Calu3 (cell line): ENCODE results near the gene APOBEC3C. TPM values are rescaled to one million over a fixed set of nuclear protein-coding genes. Genes with fewer than 3 reads are reported as not detected.
"Not testable (repeated sequence)": the region's sequence is repeated elsewhere in the genome, so short reads cannot be mapped to it uniquely, and the experiment has no call there.

Experiments used
- BruUV-seq: library from RNA; stranded (reverse); fragments of 400-500 nt; replicated peaks from 2 replicates; lab custom pipeline; 2021; lab: Mats Ljungman, UMichigan
- CTCF ChIA-PET: fragments of 300-600 bp; sonication (Branson Sonifier 250); formaldehyde crosslinking; loops from one replicate; lab custom pipeline; 2022; ENCODE audit warnings: antibody characterized with exemption; lab: Charles Lee
- DNase-seq: peaks from one replicate; pipeline ENCODE4 v3.0.0; 2022
- H3K27ac Mint-ChIP-seq: one replicate; pipeline ENCODE4 v1.8.0; 2022; ENCODE audit warnings: mixed read lengths; ENCODE audit not compliant: unreplicated experiment
- H3K27me3 Mint-ChIP-seq: one replicate; pipeline ENCODE4 v1.8.0; 2022; ENCODE audit warnings: mixed read lengths; ENCODE audit not compliant: unreplicated experiment
- H3K36me3 Mint-ChIP-seq: one replicate; pipeline ENCODE4 v1.8.0; 2022; ENCODE audit warnings: mild to moderate bottlenecking, moderate library complexity, mixed read lengths; ENCODE audit not compliant: insufficient read depth, unreplicated experiment
- H3K4me1 Mint-ChIP-seq: one replicate; pipeline ENCODE4 v1.8.0; 2022; ENCODE audit warnings: mild to moderate bottlenecking, low read depth, mixed read lengths; ENCODE audit not compliant: unreplicated experiment
- H3K4me3 Mint-ChIP-seq: one replicate; pipeline ENCODE4 v1.8.0; 2022; ENCODE audit warnings: mild to moderate bottlenecking, low read depth, moderate library complexity, mixed read lengths; ENCODE audit not compliant: unreplicated experiment
- H3K9me3 Mint-ChIP-seq: one replicate; pipeline ENCODE4 v1.8.0; 2022; ENCODE audit warnings: low read depth, mixed read lengths; ENCODE audit not compliant: unreplicated experiment
- CTCF ChIP-seq: fragments of 200-600 bp; IDR thresholded peaks from one replicate; pipeline ENCODE4 v1.8.0; 2022; ENCODE audit warnings: antibody characterized with exemption; ENCODE audit not compliant: unreplicated experiment
- intact Hi-C: fragments of 100-400 bp; cut with micrococcal nuclease; formaldehyde crosslinking; loops from one replicate; pipeline ENCODE4 v1.10.0; 2022; ENCODE audit not compliant: unreplicated experiment
- total RNA-seq: library from RNA; stranded (reverse); gene quantifications from 2 replicates; pipeline ENCODE4 v1.2.3, GENCODE V29; 2022

APOBEC3C gene
- total RNA-seq, 1 experiment from 2014 or later = 22.2 TPM

GRCh38 chr22:39039306-39040126, 25.5 kb downstream of the APOBEC3C start:
- H3K4me1 Mint-ChIP-seq = no peaks in the 10 kb centered on the region
- no peaks in the 10 kb centered on the region for H3K27me3 Mint-ChIP-seq
- H3K27ac Mint-ChIP-seq = no peak overlapping the region
- peaks cover 12% of the 10 kb centered on the region for H3K36me3 Mint-ChIP-seq
- H3K4me3 Mint-ChIP-seq = peak overlapping the region; percentile 87
- H3K9me3 Mint-ChIP-seq = no peaks in the 10 kb centered on the region
- no peak for DNase-seq
- no TSS peak for BruUV-seq
- CTCF ChIA-PET = no interaction called here
- intact Hi-C loops = no loop called here
- TF ChIP-seq CTCF = no peak

- H3K9me3 Mint-ChIP-seq, BruUV-seq, H3K27me3 Mint-ChIP-seq, DNase-seq, H3K27ac Mint-ChIP-seq, intact Hi-C loops, H3K4me1 Mint-ChIP-seq, CTCF ChIA-PET: not testable (repeated sequence)
- H3K36me3 Mint-ChIP-seq = peaks cover 12% of the 10 kb centered on the region
- peak overlapping the region; percentile 87 for H3K4me3 Mint-ChIP-seq
Measured at GRCh38 chr22:39040155-39040537, 26.1 kb downstream of the APOBEC3C start.

- H3K9me3 Mint-ChIP-seq, CTCF ChIA-PET, H3K27me3 Mint-ChIP-seq, intact Hi-C loops, BruUV-seq, H3K4me1 Mint-ChIP-seq: not testable (repeated sequence)
- DNase-seq = peak; percentile 64
- Mint-ChIP-seq H3K27ac (peak within 1 kb of the TSS; percentile 67), H3K36me3 (peaks cover 12% of the 10 kb centered on the region), H3K4me3 (peak within 1 kb of the TSS; percentile 87)
Measured at GRCh38 chr22:39040538-39041296, 26.7 kb downstream of the APOBEC3C start, which contains the start of gene APOBEC3F. TSS of gene APOBEC3F (plus strand) at chr22:39040864. CDS start at chr22:39040961, 97 bp downstream.

- CTCF ChIA-PET = interaction anchor here (0.5 kb wide), 1 partner anchor 356 kb away, joined by 3 read pairs; no protein-coding TSS in a partner anchor
- Mint-ChIP-seq H3K4me3 (peak overlapping the region; percentile 87), H3K27ac (peak overlapping the region; percentile 67), H3K4me1 (no peaks in the 10 kb centered on the region), H3K9me3 (no peaks in the 10 kb centered on the region), H3K36me3 (peaks cover 22% of the 10 kb centered on the region), H3K27me3 (no peaks in the 10 kb centered on the region)
- no peak for DNase-seq
- BruUV-seq = TSS peak; percentile 66
- no peak for TF ChIP-seq CTCF
- intact Hi-C loops = no loop called here
Measured at GRCh38 chr22:39041908-39042307, 27.9 kb downstream of the APOBEC3C start.

- H3K27ac Mint-ChIP-seq, intact Hi-C loops, H3K4me1 Mint-ChIP-seq, H3K27me3 Mint-ChIP-seq, H3K9me3 Mint-ChIP-seq, H3K4me3 Mint-ChIP-seq, BruUV-seq, DNase-seq: not testable (repeated sequence)
- CTCF ChIA-PET = interaction anchor here (0.7 kb wide), 1 partner anchor 603 kb away, joined by 3 read pairs; no protein-coding TSS in a partner anchor
- H3K36me3 Mint-ChIP-seq = peaks cover 23% of the 10 kb centered on the region
Measured at GRCh38 chr22:39043063-39043462, 29.0 kb downstream of the APOBEC3C start.

GRCh38 chr22:39045136-39045535, 31.1 kb downstream of the APOBEC3C start:
- H3K4me3 Mint-ChIP-seq, H3K27me3 Mint-ChIP-seq, intact Hi-C loops, H3K27ac Mint-ChIP-seq, DNase-seq, BruUV-seq, CTCF ChIA-PET, H3K4me1 Mint-ChIP-seq, H3K9me3 Mint-ChIP-seq: not testable (repeated sequence)
- peaks cover 23% of the 10 kb centered on the region for H3K36me3 Mint-ChIP-seq

- DNase-seq, intact Hi-C loops, H3K27ac Mint-ChIP-seq, H3K27me3 Mint-ChIP-seq, H3K4me3 Mint-ChIP-seq, H3K4me1 Mint-ChIP-seq, H3K9me3 Mint-ChIP-seq, BruUV-seq: not testable (repeated sequence)
- H3K36me3 Mint-ChIP-seq = peaks cover 16% of the 10 kb centered on the region
- CTCF ChIA-PET = interaction anchor here (0.6 kb wide), 1 partner anchor 95 kb away, joined by 3 read pairs; no protein-coding TSS in a partner anchor
Measured at GRCh38 chr22:39049486-39049885, 35.4 kb downstream of the APOBEC3C start.
